ENCODE results near the gene MPND.

MPND gene

GRCh38 chr19:4350726-4351125 is 7.4 kb downstream of the MPND start:
- no peak for DNase-seq

GRCh38 chr19:4352701-4353121 is 9.3 kb downstream of the MPND start:
- DNase-seq = peak; percentile 44

- no peak for DNase-seq
These were observed 10.9 kb downstream of the MPND start for GRCh38 chr19:4354282-4354681.

- no peak for DNase-seq
These were observed 11.5 kb downstream of the MPND start for GRCh38 chr19:4354897-4355296.

GRCh38 chr19:4357095-4357797 is 13.9 kb downstream of the MPND start:
- DNase-seq = no peak

GRCh38 chr19:4357921-4358326 is 14.6 kb downstream of the MPND start:
- no peak for DNase-seq

GRCh38 chr19:4358709-4359626 is 15.6 kb downstream of the MPND start:
- no peak for DNase-seq

- DNase-seq = no peak
These were observed 16.3 kb downstream of the MPND start for GRCh38 chr19:4359627-4360000.

GRCh38 chr19:4360081-4360569 is 16.8 kb downstream of the MPND start:
- DNase-seq = no peak

GRCh38 chr19:4360641-4361151 is 17.3 kb downstream of the MPND start:
- no peak for DNase-seq

GRCh38 chr19:4361152-4362046 is 18.0 kb downstream of the MPND start:
- DNase-seq = no peak

- DNase-seq = no peak
These were observed 18.9 kb downstream of the MPND start for GRCh38 chr19:4362101-4362828.

- DNase-seq = no peak
These were observed 19.6 kb downstream of the MPND start for GRCh38 chr19:4362831-4363545.

- DNase-seq = no peak
These were observed 20.4 kb downstream of the MPND start for GRCh38 chr19:4363571-4364304.

GRCh38 chr19:4365341-4365740 is 22.0 kb downstream of the MPND start:
- no peak for DNase-seq

- no peak for DNase-seq
These were observed 22.7 kb downstream of the MPND start for GRCh38 chr19:4365791-4366665.

GRCh38 chr19:4366666-4367335 is 23.4 kb downstream of the MPND start:
- DNase-seq = no peak

GRCh38 chr19:4367336-4367723 is 24.0 kb downstream of the MPND start:
- DNase-seq = no peak

GRCh38 chr19:4367781-4368127 is 24.4 kb downstream of the MPND start:
- no peak for DNase-seq
